CD4-positive, alpha-beta T cell (primary cell): Measurements from ENCODE around the gene SHTN1. TPM values are rescaled to one million over a fixed set of nuclear protein-coding genes. Genes with fewer than 3 reads are reported as not detected.

Source experiments
- ATAC-seq: fragments of 200-7000 bp; cut with Tn5 transposase; one replicate; pipeline ENCODE4 v1.10.0; 2022; ENCODE audit warnings: mild to moderate bottlenecking; ENCODE audit not compliant: poor library complexity
- CTCF ChIA-PET: fragments of 350-600 bp; sonication (Branson Sonifier 250); formaldehyde crosslinking; loops from one replicate; lab custom pipeline; 2021; ENCODE audit warnings: antibody characterized with exemption, inconsistent platforms; lab: Charles Lee
- POLR2A ChIA-PET: fragments of 350-600 bp; sonication (Branson Sonifier 250); formaldehyde crosslinking; loops from one replicate; lab custom pipeline; 2021; ENCODE audit warnings: antibody characterized with exemption, inconsistent platforms; lab: Charles Lee
- DNase-seq, 14 experiments: peaks; one replicate each; pipeline ENCODE4 v3.0.0-alpha.2; 2013 to 2020; ENCODE audit warnings: mixed read lengths in 2 of 14
- H3K27ac ChIP-seq, 2 donors: one replicate each; pipeline versions ENCODE4 v1.5.1 to v1.7.0; 2013; ENCODE audit warnings: low read length in 2 of 2, low read depth in 1 of 2, mild to moderate bottlenecking in 1 of 2
- H3K27me3 ChIP-seq, 2 experiments: 1 replicate in 1 of 2; 2 replicates in 1 of 2; pipeline versions ENCODE4 v1.6.1 to v1.7.0; 2013; ENCODE audit warnings: low read length in 2 of 2, control low read depth in 1 of 2, mild to moderate bottlenecking in 1 of 2, moderate library complexity in 1 of 2; ENCODE audit not compliant: insufficient read depth in 2 of 2, control insufficient read depth in 1 of 2
- H3K36me3 ChIP-seq: one replicate; pipeline ENCODE4 v1.6.1; 2013; ENCODE audit warnings: low read length, control low read depth; ENCODE audit not compliant: insufficient read depth
- H3K4me1 ChIP-seq: one replicate; pipeline ENCODE4 v1.6.1; 2013; ENCODE audit warnings: low read length, control low read depth; ENCODE audit not compliant: insufficient read depth
- H3K4me3 ChIP-seq: one replicate; pipeline ENCODE4 v1.5.1; 2013; ENCODE audit warnings: mild to moderate bottlenecking, low read length, moderate library complexity
- H3K9me3 ChIP-seq, 2 experiments: 1 replicate in 1 of 2; 2 replicates in 1 of 2; pipeline versions ENCODE4 v1.6.1 to v1.7.0; 2013; ENCODE audit warnings: low read length in 2 of 2, mild to moderate bottlenecking in 2 of 2, control low read depth in 1 of 2, moderate library complexity in 1 of 2; ENCODE audit not compliant: control insufficient read depth in 1 of 2, insufficient read depth in 1 of 2
- H3K27ac Mint-ChIP-seq: one replicate; pipeline ENCODE4 v1.8.0; 2020; ENCODE audit warnings: mixed read lengths
- H3K27me3 Mint-ChIP-seq: one replicate; pipeline ENCODE4 v1.8.0; 2021; ENCODE audit warnings: mixed read lengths
- H3K36me3 Mint-ChIP-seq: one replicate; pipeline ENCODE4 v1.8.0; 2021; ENCODE audit warnings: low read depth, mixed read lengths
- H3K4me1 Mint-ChIP-seq: one replicate; pipeline ENCODE4 v1.8.0; 2021; ENCODE audit warnings: low read depth, mixed read lengths
- H3K4me3 Mint-ChIP-seq: one replicate; pipeline ENCODE4 v1.8.0; 2020; ENCODE audit warnings: mild to moderate bottlenecking, mixed read lengths
- H3K9me3 Mint-ChIP-seq: one replicate; pipeline ENCODE4 v1.8.0; 2020; ENCODE audit warnings: mixed read lengths
- intact Hi-C, 2 experiments: fragments of 100-400 bp; cut with DNase I in 1 of 2; cut with micrococcal nuclease in 1 of 2; formaldehyde crosslinking; loops; one replicate each; pipeline versions ENCODE4 v1.15.1 to v1.9.0; 2023 to 2025; cut with DNase I, micrococcal nuclease
- total RNA-seq, 174 experiments: library from RNA in 2 of 174; stranded (reverse) in 2 of 174; gene quantifications; one replicate each; pipeline ENCODE4 v1.2.3 and lab custom pipeline; 2021 to 2026
- TF ChIP-seq, protein P1 (sequence below): fragments of 200-600 bp; IDR thresholded peaks from one replicate; pipeline ENCODE4 v1.8.0; 2022; ENCODE audit warnings: antibody characterized with exemption, mild to moderate bottlenecking

SHTN1 gene
- total RNA-seq, 2 experiments from 2014 or later, result 0.75 to 0.85 TPM

DNA sequence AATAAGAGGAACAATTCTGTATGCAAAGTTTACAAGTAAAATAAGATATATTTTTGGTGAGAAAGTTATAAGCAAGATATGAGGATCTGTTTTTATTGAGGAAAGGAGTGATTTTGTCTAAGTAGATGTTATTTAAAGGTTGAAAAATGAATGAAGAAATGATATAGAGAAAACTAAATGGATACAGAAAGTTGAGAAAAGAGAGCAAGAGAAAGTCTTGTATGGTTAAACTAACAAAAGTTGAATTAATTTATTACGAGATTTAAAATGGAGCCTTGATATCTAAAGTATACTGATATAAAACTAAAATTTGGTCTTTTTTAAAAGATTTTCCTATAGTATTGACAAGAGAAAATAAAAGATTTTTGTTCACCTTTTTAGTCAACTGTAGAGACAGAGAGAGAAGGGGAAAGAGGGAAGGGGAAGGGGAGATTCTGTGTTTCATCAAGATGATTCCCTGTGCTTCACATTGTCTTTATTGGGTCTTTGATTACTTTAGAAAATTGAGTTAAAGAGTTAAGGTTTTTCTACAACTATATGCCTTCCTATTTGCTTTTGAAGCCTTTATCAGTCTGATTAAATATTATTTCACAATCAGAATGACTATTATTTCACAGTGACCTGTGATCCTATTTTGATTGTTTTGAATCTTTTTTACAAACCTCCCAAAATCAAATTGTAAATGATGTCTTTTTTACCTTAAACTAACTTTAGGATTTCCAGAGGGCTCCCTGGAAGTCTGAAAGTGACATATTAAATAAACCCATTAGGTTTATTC is 10.7 kb downstream of the SHTN1 start:
- Mint-ChIP-seq H3K27ac (no peak overlapping the region), H3K4me1 (no peaks in the 10 kb centered on the region), H3K9me3 (no peaks in the 10 kb centered on the region), H3K4me3 (no peak overlapping the region), H3K36me3 (no peaks in the 10 kb centered on the region), H3K27me3 (peaks cover 31% of the 10 kb centered on the region)
- ATAC-seq (no peak), DNase-seq (no peak)
- Histone ChIP-seq H3K9me3 (no peaks in the 10 kb centered on the region), H3K27me3 (no peaks in the 10 kb centered on the region), H3K36me3 (no peaks in the 10 kb centered on the region), H3K4me1 (no peaks in the 10 kb centered on the region), H3K27ac (no peak overlapping the region), H3K4me3 (no peak overlapping the region)
- intact Hi-C loops, result no loop called here
- CTCF ChIA-PET, result no interaction called here
- POLR2A ChIA-PET, result no interaction called here
- TF ChIP-seq, protein P1, sequence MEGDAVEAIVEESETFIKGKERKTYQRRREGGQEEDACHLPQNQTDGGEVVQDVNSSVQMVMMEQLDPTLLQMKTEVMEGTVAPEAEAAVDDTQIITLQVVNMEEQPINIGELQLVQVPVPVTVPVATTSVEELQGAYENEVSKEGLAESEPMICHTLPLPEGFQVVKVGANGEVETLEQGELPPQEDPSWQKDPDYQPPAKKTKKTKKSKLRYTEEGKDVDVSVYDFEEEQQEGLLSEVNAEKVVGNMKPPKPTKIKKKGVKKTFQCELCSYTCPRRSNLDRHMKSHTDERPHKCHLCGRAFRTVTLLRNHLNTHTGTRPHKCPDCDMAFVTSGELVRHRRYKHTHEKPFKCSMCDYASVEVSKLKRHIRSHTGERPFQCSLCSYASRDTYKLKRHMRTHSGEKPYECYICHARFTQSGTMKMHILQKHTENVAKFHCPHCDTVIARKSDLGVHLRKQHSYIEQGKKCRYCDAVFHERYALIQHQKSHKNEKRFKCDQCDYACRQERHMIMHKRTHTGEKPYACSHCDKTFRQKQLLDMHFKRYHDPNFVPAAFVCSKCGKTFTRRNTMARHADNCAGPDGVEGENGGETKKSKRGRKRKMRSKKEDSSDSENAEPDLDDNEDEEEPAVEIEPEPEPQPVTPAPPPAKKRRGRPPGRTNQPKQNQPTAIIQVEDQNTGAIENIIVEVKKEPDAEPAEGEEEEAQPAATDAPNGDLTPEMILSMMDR, result no peak

- Mint-ChIP-seq H3K4me1 (no peaks in the 10 kb centered on the region), H3K36me3 (no peaks in the 10 kb centered on the region), H3K4me3 (no peak overlapping the region), H3K9me3 (no peaks in the 10 kb centered on the region), H3K27me3 (peaks cover 31% of the 10 kb centered on the region), H3K27ac (no peak overlapping the region)
- CTCF ChIA-PET, result no interaction called here
- Histone ChIP-seq H3K36me3 (no peaks in the 10 kb centered on the region), H3K4me1 (no peaks in the 10 kb centered on the region), H3K27me3 (no peaks in the 10 kb centered on the region), H3K4me3 (no peak overlapping the region), H3K9me3 (no peaks in the 10 kb centered on the region), H3K27ac (no peak overlapping the region)
- DNase-seq (no peak), ATAC-seq (no peak)
- POLR2A ChIA-PET, result no interaction called here
- TF ChIP-seq, protein P1, result no peak
- intact Hi-C loops, result no loop called here
Observed at GRCh38 chr10:116993610-116994009, 11.4 kb downstream of the SHTN1 start.

- Histone ChIP-seq H3K9me3 (no peaks in the 10 kb centered on the region), H3K4me1 (no peaks in the 10 kb centered on the region), H3K27ac (no peak overlapping the region), H3K4me3 (no peak overlapping the region), H3K27me3 (no peaks in the 10 kb centered on the region), H3K36me3 (no peaks in the 10 kb centered on the region)
- Mint-ChIP-seq H3K4me3 (no peak overlapping the region), H3K4me1 (no peaks in the 10 kb centered on the region), H3K27me3 (peaks cover 23% of the 10 kb centered on the region), H3K27ac (no peak overlapping the region), H3K9me3 (no peaks in the 10 kb centered on the region), H3K36me3 (no peaks in the 10 kb centered on the region)
- ChIA-PET POLR2A (no interaction called here), CTCF (no interaction called here)
- TF ChIP-seq, protein P1, result no peak
- intact Hi-C loops, result no loop called here
- no peak for DNase-seq
- no peak for ATAC-seq
Observed at GRCh38 chr10:116992183-116992582, 12.8 kb downstream of the SHTN1 start.
